T-helper 2 cell treated with Interferon-gamma antibody and Interleukin-4, amounts not matched to agents 5 μg/mL and 100 μg/mL, for 36 hours (primary cell): ENCODE results near the gene C1orf105.
"Not testable (repeated sequence)": the region's sequence is repeated elsewhere in the genome, so short reads cannot be mapped to it uniquely, and the experiment has no call there.

Experiments
- DNase-seq: peaks from one replicate; pipeline ENCODE4 v3.0.0; 2021; ENCODE audit warnings: low spot score
- H3K27ac Mint-ChIP-seq: one replicate; pipeline ENCODE4 v1.8.0; 2021; ENCODE audit warnings: mild to moderate bottlenecking, mixed read lengths
- H3K27me3 Mint-ChIP-seq: one replicate; pipeline ENCODE4 v1.8.0; 2021; ENCODE audit warnings: low read depth, mixed read lengths
- H3K36me3 Mint-ChIP-seq: one replicate; pipeline ENCODE4 v1.8.0; 2021; ENCODE audit warnings: low read depth, mixed read lengths
- H3K4me1 Mint-ChIP-seq: one replicate; pipeline ENCODE4 v1.8.0; 2021; ENCODE audit warnings: low read depth, mixed read lengths
- H3K4me3 Mint-ChIP-seq: one replicate; pipeline ENCODE4 v1.8.0; 2022; ENCODE audit warnings: mild to moderate bottlenecking, moderate library complexity, mixed read lengths
- H3K9me3 Mint-ChIP-seq: one replicate; pipeline ENCODE4 v1.8.0; 2021; ENCODE audit warnings: mixed read lengths

Gene C1orf105, protein sequence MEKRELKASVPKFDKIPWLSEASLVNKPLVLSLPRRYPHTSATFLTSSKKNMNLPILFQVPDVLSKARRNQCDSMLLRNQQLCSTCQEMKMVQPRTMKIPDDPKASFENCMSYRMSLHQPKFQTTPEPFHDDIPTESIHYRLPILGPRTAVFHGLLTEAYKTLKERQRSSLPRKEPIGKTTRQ

DNA sequence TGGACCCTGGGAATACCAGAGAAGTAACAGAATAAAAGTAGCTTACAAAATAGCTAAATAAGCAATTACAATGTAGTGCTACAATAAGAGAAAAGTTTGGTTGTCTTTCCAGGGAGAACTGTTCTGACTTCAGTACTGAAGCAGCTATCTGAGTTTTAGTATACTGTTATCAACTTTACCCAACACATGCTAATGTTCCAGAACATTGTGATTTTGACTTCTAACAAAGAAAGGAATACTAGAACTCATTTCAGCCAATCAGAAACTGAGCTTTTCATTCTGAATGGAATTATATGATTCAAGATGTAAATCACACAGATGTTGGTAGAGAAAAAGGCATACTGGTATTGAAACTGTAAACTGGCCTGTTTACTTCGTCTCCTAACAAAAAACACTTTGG is at the start of gene C1orf105:
Gene C1orf105 (plus strand): TSS at position 301 of the 400 bp plus-strand sequence. CDS start 201 bp downstream, outside the sequence.
- no peak for DNase-seq
- peaks cover 6% of the 10 kb centered on the region for H3K27me3 Mint-ChIP-seq
- peaks cover 2% of the 10 kb centered on the region for H3K4me1 Mint-ChIP-seq
- H3K4me3 Mint-ChIP-seq = no peak within 1 kb of the TSS
- H3K36me3 Mint-ChIP-seq = no peaks in the 10 kb centered on the region
- no peaks in the 10 kb centered on the region for H3K9me3 Mint-ChIP-seq
- H3K27ac Mint-ChIP-seq = no peak within 1 kb of the TSS

DNA sequence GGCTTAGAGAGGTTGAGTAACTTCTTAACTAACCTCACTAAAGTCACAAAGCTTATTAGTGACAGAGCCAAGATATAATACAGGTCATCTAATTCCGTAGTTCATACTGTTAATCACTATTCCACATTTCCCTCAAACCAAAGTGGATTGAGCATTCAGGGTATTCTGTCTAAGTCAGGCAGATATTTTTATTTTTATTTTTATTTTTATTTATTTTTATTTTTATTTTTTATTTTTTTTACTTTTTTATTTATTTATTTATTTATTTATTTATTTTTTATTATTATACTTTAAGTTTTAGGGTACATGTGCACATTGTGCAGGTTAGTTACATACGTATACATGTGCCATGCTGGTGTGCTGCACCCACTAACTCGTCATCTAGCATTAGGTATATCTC is 48.8 kb upstream of the C1orf105 start:
- H3K27ac Mint-ChIP-seq, H3K4me3 Mint-ChIP-seq, H3K27me3 Mint-ChIP-seq, H3K36me3 Mint-ChIP-seq, DNase-seq: not testable (repeated sequence)
- H3K4me1 Mint-ChIP-seq = peaks cover 14% of the 10 kb centered on the region
- H3K9me3 Mint-ChIP-seq = peaks cover 25% of the 10 kb centered on the region

DNA sequence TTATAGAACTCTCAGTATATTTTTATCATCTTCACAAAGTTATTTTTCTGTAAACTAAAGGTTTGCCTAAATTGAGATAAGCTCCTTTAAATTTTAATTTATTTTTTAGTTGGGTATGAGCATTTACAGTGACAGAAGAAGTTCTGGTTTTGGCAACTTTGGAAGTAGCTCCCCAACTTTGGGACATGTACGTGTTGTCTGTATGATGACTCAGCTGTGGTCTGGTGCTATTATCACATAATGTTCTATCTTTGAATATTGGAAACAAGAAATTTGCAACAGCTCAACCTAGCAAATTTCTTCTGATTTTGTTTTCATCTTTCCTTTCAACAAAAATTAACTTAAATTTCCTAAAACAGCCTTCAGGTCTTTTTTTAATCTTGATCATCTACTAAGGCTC is 46.6 kb upstream of the C1orf105 start:
- Mint-ChIP-seq H3K36me3 (peaks cover 2% of the 10 kb centered on the region), H3K4me1 (peaks cover 15% of the 10 kb centered on the region), H3K4me3 (no peak overlapping the region), H3K9me3 (peaks cover 4% of the 10 kb centered on the region), H3K27me3 (no peaks in the 10 kb centered on the region), H3K27ac (no peak overlapping the region)
- no peak for DNase-seq

DNA sequence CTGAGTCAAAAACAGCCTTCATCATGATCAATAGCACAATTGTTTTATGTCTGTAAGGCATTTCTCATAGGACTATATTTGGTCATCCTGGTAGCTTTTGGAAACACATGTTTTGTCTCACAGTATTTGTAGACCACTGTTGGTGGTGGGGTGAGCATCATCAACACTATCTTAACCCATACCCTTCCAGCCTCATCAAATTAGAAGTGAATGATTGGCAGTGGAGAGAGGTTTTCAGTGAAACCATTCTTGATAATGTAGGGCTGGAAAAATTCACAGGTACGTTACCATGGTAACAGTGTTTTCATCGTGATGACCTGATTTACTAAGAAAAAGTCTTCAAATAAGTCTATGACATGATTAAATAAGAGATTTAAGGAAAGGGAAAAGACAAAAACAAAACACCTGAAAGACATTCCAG is 45.3 kb upstream of the C1orf105 start:
- H3K4me3 Mint-ChIP-seq = no peak overlapping the region
- H3K27me3 Mint-ChIP-seq = no peaks in the 10 kb centered on the region
- H3K27ac Mint-ChIP-seq = no peak overlapping the region
- DNase-seq = no peak
- H3K9me3 Mint-ChIP-seq = no peaks in the 10 kb centered on the region
- H3K36me3 Mint-ChIP-seq = peaks cover 5% of the 10 kb centered on the region
- H3K4me1 Mint-ChIP-seq = peaks cover 19% of the 10 kb centered on the region

DNA sequence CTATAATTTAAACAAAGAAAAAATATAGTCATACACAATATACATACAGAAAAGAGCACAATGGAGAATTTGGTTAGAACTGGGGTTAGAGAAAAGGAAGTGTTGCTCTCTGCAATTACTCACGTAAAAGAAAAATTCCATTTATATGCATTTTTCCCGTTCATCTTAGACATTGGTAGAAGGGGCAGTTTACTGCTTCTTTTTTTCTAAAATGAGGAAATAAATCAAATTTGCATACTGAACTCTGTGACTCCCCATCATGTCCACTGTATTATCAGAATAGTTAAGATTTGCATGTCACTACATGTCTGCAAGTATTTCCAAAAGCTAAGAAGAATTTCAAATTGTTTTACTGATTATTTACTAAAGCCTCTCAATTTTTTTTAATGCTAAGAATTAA is 44.1 kb upstream of the C1orf105 start:
- Mint-ChIP-seq H3K27me3 (no peaks in the 10 kb centered on the region), H3K9me3 (no peaks in the 10 kb centered on the region), H3K36me3 (peaks cover 5% of the 10 kb centered on the region), H3K4me3 (no peak overlapping the region), H3K4me1 (peaks cover 28% of the 10 kb centered on the region), H3K27ac (no peak overlapping the region)
- no peak for DNase-seq

DNA sequence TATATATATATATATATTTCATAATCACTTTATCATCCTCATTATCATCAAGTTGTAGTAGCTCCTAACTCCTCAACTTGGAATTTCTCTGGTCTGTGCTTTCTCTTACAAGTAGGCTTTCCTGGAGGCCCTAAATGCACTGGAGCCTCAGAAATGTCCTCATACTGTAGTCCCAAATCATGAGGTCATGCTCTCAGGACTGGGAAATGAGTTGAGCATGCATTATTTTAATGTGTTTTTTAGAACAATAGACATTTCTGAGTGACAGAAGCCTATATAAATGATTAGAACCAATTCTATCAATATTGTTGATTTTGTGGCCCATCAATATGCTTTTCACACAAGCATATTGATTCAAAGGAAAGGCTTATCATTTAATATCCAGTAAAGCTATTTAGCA is 42.9 kb upstream of the C1orf105 start:
- Mint-ChIP-seq H3K4me3 (no peak overlapping the region), H3K27ac (no peak overlapping the region), H3K36me3 (peaks cover 5% of the 10 kb centered on the region), H3K9me3 (no peaks in the 10 kb centered on the region), H3K27me3 (no peaks in the 10 kb centered on the region), H3K4me1 (peaks cover 33% of the 10 kb centered on the region)
- DNase-seq = no peak

DNA sequence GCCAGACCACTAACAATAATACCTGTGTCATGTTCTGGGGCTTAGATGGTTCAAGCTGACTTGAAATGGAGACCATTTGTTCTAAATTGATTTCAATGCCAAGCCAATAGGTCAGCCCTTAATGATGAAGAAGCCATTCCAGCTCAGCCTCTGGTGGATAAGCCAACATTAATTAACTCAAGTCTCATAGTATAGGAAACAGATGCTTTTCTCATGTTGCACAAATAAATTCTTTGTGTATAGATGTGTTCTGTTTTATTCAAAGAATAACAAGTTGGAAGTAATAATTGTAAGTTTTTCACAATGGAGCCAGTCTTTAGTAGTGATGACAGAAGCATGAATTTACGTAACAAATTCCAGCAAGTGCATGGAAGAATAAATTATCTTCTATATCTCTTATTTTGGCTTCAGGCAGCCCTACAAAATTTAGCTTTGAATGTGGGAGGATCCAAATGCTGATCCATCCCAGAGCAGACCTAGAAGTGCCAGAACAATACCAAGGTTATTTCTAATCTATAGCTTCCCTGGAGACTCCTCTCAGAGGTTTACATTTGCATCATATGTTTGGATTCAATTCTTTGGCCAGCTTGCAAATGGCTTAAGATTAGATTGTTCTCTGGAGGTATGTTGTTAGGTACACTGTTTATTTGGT is 42.2 kb upstream of the C1orf105 start:
- H3K27ac Mint-ChIP-seq = no peak overlapping the region
- no peaks in the 10 kb centered on the region for H3K9me3 Mint-ChIP-seq
- peaks cover 5% of the 10 kb centered on the region for H3K36me3 Mint-ChIP-seq
- peaks cover 33% of the 10 kb centered on the region for H3K4me1 Mint-ChIP-seq
- no peaks in the 10 kb centered on the region for H3K27me3 Mint-ChIP-seq
- no peak overlapping the region for H3K4me3 Mint-ChIP-seq
- DNase-seq = no peak

DNA sequence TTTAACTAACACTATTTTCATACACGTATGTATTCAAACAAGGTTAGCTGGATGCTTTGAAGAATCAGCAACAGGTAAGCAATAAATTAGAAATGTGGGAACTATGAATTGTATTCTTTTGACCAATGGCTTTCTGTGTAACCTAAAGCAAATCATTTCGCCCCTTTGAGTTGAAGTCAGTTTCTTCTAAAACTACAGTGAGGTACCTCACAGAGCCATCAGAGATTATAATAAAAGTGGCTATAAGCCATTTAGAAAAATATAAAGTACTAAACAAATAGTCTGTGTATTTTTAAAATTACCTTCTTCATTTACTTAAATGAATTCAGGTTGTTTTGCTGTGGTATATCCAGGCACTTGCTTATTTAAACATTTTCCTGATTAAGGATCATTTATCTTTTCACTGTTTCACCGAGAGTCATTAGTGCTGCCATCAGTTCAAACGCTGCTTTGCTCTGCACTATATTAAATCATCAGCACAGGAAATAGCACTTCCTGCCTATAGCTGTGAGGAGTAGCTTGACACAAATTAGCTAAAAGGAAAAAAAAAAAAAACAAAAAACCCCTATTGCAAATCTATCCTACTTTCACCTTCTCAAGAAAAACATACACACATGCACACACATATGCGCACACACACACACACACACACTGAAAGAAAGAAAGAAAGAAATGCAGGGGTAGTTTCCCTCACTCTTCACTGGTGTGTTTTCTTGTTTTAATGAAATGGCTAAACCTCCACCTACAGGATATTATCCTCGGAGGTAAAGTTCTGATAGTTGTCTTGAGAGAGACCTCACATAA is 39.8 kb upstream of the C1orf105 start:
- H3K36me3 Mint-ChIP-seq = peaks cover 5% of the 10 kb centered on the region
- no peaks in the 10 kb centered on the region for H3K9me3 Mint-ChIP-seq
- DNase-seq = peak; percentile 20
- peak overlapping the region; percentile 72 for H3K4me3 Mint-ChIP-seq
- H3K27me3 Mint-ChIP-seq = no peaks in the 10 kb centered on the region
- peak overlapping the region; percentile 82 for H3K27ac Mint-ChIP-seq
- H3K4me1 Mint-ChIP-seq = peaks cover 21% of the 10 kb centered on the region

DNA sequence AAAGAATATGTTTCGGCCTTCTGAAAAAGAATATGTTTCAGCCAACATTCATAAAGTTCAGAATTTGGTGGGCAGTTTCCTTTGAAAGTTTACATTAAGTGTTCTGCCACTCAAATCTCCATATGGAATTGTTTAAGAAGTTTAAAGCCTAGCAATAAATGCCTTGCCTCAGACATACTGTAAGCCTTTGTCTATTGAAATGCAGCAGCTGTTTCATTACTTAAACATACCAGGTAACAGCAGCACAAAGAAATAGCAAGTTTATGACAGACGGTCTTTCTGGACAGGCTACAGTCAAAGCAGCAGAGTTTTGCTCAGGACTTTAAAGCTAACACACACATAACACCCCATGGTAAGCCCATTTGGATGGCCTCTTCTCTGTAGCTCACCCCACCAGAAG is 38.5 kb upstream of the C1orf105 start:
- no peak for DNase-seq
- H3K36me3 Mint-ChIP-seq = peaks cover 5% of the 10 kb centered on the region
- H3K4me1 Mint-ChIP-seq = peaks cover 18% of the 10 kb centered on the region
- peak overlapping the region; percentile 21 for H3K4me3 Mint-ChIP-seq
- no peaks in the 10 kb centered on the region for H3K27me3 Mint-ChIP-seq
- no peaks in the 10 kb centered on the region for H3K9me3 Mint-ChIP-seq
- no peak overlapping the region for H3K27ac Mint-ChIP-seq

DNA sequence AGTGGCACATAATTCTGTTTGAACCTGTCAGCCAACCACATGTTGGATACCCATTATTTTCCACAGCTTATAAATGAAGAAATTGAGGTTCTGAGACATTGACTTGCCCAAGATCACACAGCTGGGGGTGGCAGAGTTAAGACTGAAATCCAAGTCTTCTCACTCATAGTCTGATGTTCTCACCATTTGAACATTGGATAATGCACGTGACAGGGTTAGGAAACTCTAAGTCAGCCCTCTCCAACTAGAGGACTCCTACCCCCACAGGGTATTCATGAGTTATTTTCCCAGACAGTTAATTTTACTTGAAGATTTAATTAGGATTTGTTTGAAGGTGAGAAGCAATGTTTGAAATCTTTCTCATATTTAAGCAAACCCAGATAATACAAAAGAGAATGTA is 38.1 kb upstream of the C1orf105 start:
- DNase-seq = no peak
- no peaks in the 10 kb centered on the region for H3K9me3 Mint-ChIP-seq

DNA sequence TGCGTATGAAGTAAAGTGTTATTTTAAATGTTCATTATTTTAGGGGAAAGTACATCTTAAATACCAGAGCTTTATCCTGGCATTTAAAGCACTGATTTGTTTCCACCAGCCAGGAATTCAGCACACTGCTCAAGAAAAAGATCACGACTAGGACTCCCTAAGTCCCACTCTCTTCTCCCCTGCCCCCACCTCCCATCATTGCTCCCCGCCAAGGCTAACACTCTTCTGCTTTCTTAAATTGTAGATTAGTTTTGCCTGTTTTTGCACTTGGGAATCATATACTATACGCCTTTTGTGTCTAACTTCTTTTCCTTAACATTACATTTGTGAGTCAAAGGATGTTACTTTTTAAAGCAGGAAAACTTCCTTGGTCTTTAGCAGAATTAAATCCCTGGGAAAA is 37.5 kb upstream of the C1orf105 start:
- DNase-seq = no peak
- Mint-ChIP-seq H3K27ac (no peak overlapping the region), H3K27me3 (no peaks in the 10 kb centered on the region), H3K4me1 (peaks cover 18% of the 10 kb centered on the region), H3K4me3 (no peak overlapping the region), H3K36me3 (peaks cover 5% of the 10 kb centered on the region), H3K9me3 (no peaks in the 10 kb centered on the region)

More for the DNA sequence above, 38.1 kb upstream of the C1orf105 start:
- Mint-ChIP-seq H3K36me3 (peaks cover 5% of the 10 kb centered on the region), H3K4me3 (no peak overlapping the region), H3K4me1 (peaks cover 18% of the 10 kb centered on the region), H3K27ac (no peak overlapping the region), H3K27me3 (no peaks in the 10 kb centered on the region)

DNA sequence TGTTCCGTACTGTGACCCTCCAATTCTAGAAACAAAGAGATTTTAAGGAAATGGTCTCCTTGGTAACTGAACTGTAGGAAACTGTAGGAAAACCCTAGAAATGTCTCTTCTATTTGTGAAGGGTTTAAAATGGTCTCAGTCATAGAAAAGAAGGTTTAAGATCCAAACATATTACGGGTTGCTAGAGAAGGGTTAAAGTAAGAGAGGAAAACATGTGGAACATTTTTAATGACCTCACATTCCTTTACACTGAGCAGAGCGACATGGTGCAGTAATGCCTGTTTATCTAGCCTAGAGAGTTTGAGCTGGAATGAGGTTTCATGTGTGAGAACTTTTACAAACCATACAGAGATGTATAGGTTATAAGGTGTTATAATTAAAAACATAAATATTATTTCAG is 36.9 kb upstream of the C1orf105 start:
- Mint-ChIP-seq H3K4me1 (peaks cover 18% of the 10 kb centered on the region), H3K4me3 (no peak overlapping the region)

DNA sequence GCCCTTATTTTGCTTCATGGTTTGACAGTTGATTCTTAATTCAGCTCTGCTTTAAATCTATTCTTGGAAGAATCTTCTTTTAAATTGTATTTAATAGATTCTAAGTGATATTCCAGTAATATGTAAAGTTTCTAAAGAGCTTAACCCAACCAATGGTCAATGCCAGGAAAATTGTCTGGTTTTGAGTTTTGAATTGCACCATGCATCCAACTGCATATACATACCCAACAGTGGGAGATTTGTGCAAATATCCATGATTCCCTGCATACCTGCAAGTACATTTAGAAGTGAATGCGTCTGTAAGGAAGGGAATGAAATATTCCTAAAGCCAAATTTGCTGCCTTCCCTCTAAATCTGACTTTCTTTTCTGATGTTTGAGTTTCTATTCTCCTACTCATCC is 35.8 kb upstream of the C1orf105 start:
- Mint-ChIP-seq H3K4me3 (no peak overlapping the region), H3K36me3 (no peaks in the 10 kb centered on the region)

More for the DNA sequence above, 36.9 kb upstream of the C1orf105 start:
- no peak for DNase-seq
- Mint-ChIP-seq H3K9me3 (no peaks in the 10 kb centered on the region), H3K27me3 (no peaks in the 10 kb centered on the region), H3K36me3 (peaks cover 5% of the 10 kb centered on the region), H3K27ac (no peak overlapping the region)

DNA sequence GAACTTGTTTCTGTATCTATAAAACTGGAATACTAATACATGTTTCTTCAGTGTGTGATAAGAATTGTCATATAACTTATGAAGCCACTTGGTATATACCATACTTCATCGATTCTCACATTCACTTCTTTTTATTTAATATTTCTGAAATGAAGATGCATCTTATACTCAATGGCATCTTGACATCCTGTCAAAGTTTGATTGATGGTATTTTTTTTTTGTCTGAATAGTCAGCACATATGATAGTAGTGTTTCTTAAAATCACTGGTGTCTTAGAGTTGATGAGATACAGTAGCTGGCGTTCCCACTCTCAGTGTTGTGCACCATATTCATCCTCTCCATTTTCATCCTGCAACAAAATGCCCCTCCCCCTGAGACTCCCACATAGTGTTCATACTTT is 34.4 kb upstream of the C1orf105 start:
- no peaks in the 10 kb centered on the region for H3K9me3 Mint-ChIP-seq
- no peak overlapping the region for H3K4me3 Mint-ChIP-seq
- no peak for DNase-seq
- H3K27ac Mint-ChIP-seq = no peak overlapping the region
- peaks cover 11% of the 10 kb centered on the region for H3K4me1 Mint-ChIP-seq
- H3K36me3 Mint-ChIP-seq = no peaks in the 10 kb centered on the region
- peaks cover 4% of the 10 kb centered on the region for H3K27me3 Mint-ChIP-seq

More for the DNA sequence above, 35.8 kb upstream of the C1orf105 start:
- no peaks in the 10 kb centered on the region for H3K27me3 Mint-ChIP-seq
- H3K27ac Mint-ChIP-seq = no peak overlapping the region
- peaks cover 18% of the 10 kb centered on the region for H3K4me1 Mint-ChIP-seq
- H3K9me3 Mint-ChIP-seq = no peaks in the 10 kb centered on the region
- no peak for DNase-seq
